HCT116 (cell line): ENCODE measurements around the gene OR8K3. TPM values are rescaled to one million over a fixed set of nuclear protein-coding genes. Genes with fewer than 3 reads are reported as not detected.

Experiments used
- ATAC-seq: fragments of 200-7000 bp; cut with Tn5 transposase; 2 replicates; pipeline ENCODE4 v1.9.1; 2020; ENCODE audit warnings: mild to moderate bottlenecking, moderate library complexity
- BruUV-seq: library from RNA; stranded (reverse); fragments of 400-500 nt; replicated peaks from 2 replicates; lab custom pipeline; 2021; lab: Mats Ljungman, UMichigan
- CTCF ChIA-PET: fragments of 300-600 bp; sonication (Branson Sonifier 250); formaldehyde crosslinking; loops from one replicate; lab custom pipeline; 2021; ENCODE audit warnings: antibody characterized with exemption; lab: Charles Lee
- POLR2A ChIA-PET: fragments of 300-600, 350-600 bp; sonication (Branson Sonifier 250); formaldehyde crosslinking; loops from one replicate; lab custom pipeline; 2021; ENCODE audit warnings: antibody characterized with exemption; lab: Charles Lee
- RAD21 ChIA-PET, 2 experiments: fragments of 300-600 bp; sonication (Branson Sonifier 250); formaldehyde crosslinking; loops; one replicate each; lab custom pipeline; 2023; ENCODE audit warnings: low total read pairs in 2 of 2; ENCODE audit not compliant: uncharacterized antibody in 2 of 2, unreplicated experiment in 2 of 2, low non-redundant PET in 1 of 2; lab: Charles Lee
- DNase-seq: peaks from one replicate; pipeline ENCODE4 v3.0.0-alpha.2; 2010; ENCODE audit warnings: low read depth, low spot score
- H2AFZ ChIP-seq: fragments of 200-600 bp; shearing (Covaris generic), sonication (generic); 2 replicates; pipeline ENCODE4 v1.6.1; 2017; ENCODE audit warnings: low read depth, mixed run types, mixed read lengths, antibody characterized with exemption, low read length; ENCODE audit not compliant: poor library complexity, severe bottlenecking
- H3K27ac ChIP-seq: 2 replicates; pipeline ENCODE4 v1.5.1; 2012; ENCODE audit warnings: low read depth, low read length
- H3K27me3 ChIP-seq: fragments of 200-600 bp; sonication (generic); 2 replicates; pipeline ENCODE4 v1.6.1; 2016; ENCODE audit warnings: mixed run types, low read length, mixed read lengths; ENCODE audit not compliant: insufficient read depth
- H3K36me3 ChIP-seq, 2 experiments: fragments of 200-500 bp in 1 of 2; fragments of 200-600 bp in 1 of 2; sonication (Bioruptor generic) in 1 of 2; sonication (generic) in 1 of 2; 2 replicates each; pipeline versions ENCODE4 v1.5.1 to v1.6.1; 2014 to 2016; ENCODE audit warnings: low read length in 2 of 2, inconsistent platforms in 1 of 2, mixed read lengths in 1 of 2, mixed run types in 1 of 2; ENCODE audit not compliant: insufficient read depth in 2 of 2, control insufficient read depth in 1 of 2
- H3K4me1 ChIP-seq, 2 experiments: fragments of 200-600 bp in 1 of 2; sonication (generic) in 1 of 2; 2 replicates each; pipeline versions ENCODE4 v1.5.1 to v1.6.1; 2012 to 2017; ENCODE audit warnings: low read length in 2 of 2, inconsistent platforms in 1 of 2, mild to moderate bottlenecking in 1 of 2, mixed read lengths in 1 of 2, mixed run types in 1 of 2, moderate library complexity in 1 of 2; ENCODE audit not compliant: insufficient read depth in 2 of 2, control insufficient read depth in 1 of 2
- H3K4me2 ChIP-seq: fragments of 200-600 bp; sonication (generic); 2 replicates; pipeline ENCODE4 v1.6.1; 2017; ENCODE audit warnings: mixed run types, low read length, mixed read lengths
- H3K4me3 ChIP-seq, 2 experiments: fragments of 200-600 bp in 1 of 2; sonication (generic) in 1 of 2; replicated peaks in 1 of 2; 2 replicates each; pipeline ENCODE4 v1.5.1; 2011 to 2016; ENCODE audit warnings: low read length in 2 of 2, control low read depth in 1 of 2, low read depth in 1 of 2, mild to moderate bottlenecking in 1 of 2, mixed read lengths in 1 of 2, mixed run types in 1 of 2
- H3K79me2 ChIP-seq: fragments of 200-600 bp; sonication (generic); 2 replicates; pipeline ENCODE4 v1.6.1; 2017; ENCODE audit warnings: mild to moderate bottlenecking, mixed run types, low read length, moderate library complexity, mixed read lengths; ENCODE audit not compliant: insufficient read depth
- H3K9ac ChIP-seq: fragments of 200-600 bp; sonication (generic); 2 replicates; pipeline ENCODE4 v1.6.1; 2016; ENCODE audit warnings: low read length, mixed read lengths
- H3K9me2 ChIP-seq: fragments of 200-600 bp; sonication (generic), shearing (Covaris generic); 2 replicates; pipeline ENCODE4 v1.6.1; 2017; ENCODE audit warnings: mixed run types, mild to moderate bottlenecking, moderate library complexity; ENCODE audit not compliant: insufficient read depth
- H3K9me3 ChIP-seq, 2 experiments: fragments of 200-500 bp in 1 of 2; fragments of 200-600 bp in 1 of 2; sonication (Bioruptor generic) in 1 of 2; sonication (generic) in 1 of 2; 2 replicates each; pipeline ENCODE4 v1.6.1; 2014 to 2017; ENCODE audit warnings: low read length in 2 of 2, mixed read lengths in 2 of 2, inconsistent platforms in 1 of 2, low read depth in 1 of 2, mild to moderate bottlenecking in 1 of 2, mixed run types in 1 of 2, moderate library complexity in 1 of 2; ENCODE audit not compliant: control insufficient read depth in 1 of 2, insufficient read depth in 1 of 2
- H4K20me1 ChIP-seq: fragments of 200-600 bp; sonication (generic), shearing (Covaris generic); 2 replicates; pipeline ENCODE4 v1.6.1; 2017; ENCODE audit warnings: mixed run types, mild to moderate bottlenecking, moderate library complexity; ENCODE audit not compliant: insufficient read depth
- POLR2A ChIP-seq: IDR thresholded peaks from 2 replicates; pipeline ENCODE4 v1.7.0; 2011; ENCODE audit warnings: borderline replicate concordance; ENCODE audit not compliant: insufficient read depth, insufficient read length; ENCODE audit errors: extremely low read depth
- RAD21 ChIP-seq: IDR thresholded peaks from 2 replicates; pipeline ENCODE4 v1.6.1; 2012; ENCODE audit warnings: low read depth, mild to moderate bottlenecking
- SIN3A ChIP-seq: IDR thresholded peaks from 2 replicates; pipeline ENCODE4 v1.6.1; 2012; ENCODE audit warnings: low read depth
- ZFX ChIP-seq: fragments of 450-650 bp; IDR thresholded peaks from 2 replicates; pipeline ENCODE4 v1.6.1; 2017
- intact Hi-C: fragments of 100-400 bp; cut with micrococcal nuclease; formaldehyde crosslinking; loops from 2 replicates; pipeline ENCODE4 v1.10.0; 2022
- total RNA-seq: library from RNA; stranded (reverse); gene quantifications from one replicate; pipeline ENCODE4 v1.2.1, GENCODE V29; 2021; ENCODE audit not compliant: unreplicated experiment

OR8K3 gene
- total RNA-seq, 1 experiment from 2014 or later: not detected

DNA sequence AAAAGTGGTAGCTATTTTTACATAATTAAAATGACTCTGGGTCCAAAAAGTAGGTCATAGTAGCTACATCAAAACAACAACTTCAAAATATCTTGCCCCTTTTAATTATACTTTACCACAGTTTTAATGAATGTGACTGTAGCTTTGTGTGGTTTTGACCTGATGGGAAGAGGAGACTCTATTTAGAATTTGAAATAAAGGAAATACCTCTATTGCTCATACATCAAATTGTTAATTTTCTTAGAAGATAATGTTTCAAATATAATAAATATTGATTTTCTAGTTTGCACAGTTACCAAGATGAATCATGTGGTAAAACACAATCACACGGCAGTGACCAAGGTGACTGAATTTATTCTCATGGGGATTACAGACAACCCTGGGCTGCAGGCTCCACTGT lies 30.8 kb downstream of the OR8K3 start, which contains the start of gene OR8K1 (continued):
- TF ChIP-seq ZFX (no peak), POLR2A (no peak), SIN3A (no peak)
- TF ChIP-seq, all 23 proteins: peak for 0

- H3K27ac ChIP-seq: no peak within 1 kb of the TSS
- no peaks in the 10 kb centered on the region for H3K36me3 ChIP-seq
- no peak for TF ChIP-seq ZFX
- no peak for TF ChIP-seq SIN3A
- TF ChIP-seq RAD21: no peak
- TF ChIP-seq, all 23 proteins: peak for 0
- no peak within 1 kb of the TSS for H2AFZ ChIP-seq
- ChIA-PET RAD21 (no interaction called here), CTCF (no interaction called here), POLR2A (no interaction called here)
- H3K9me2 ChIP-seq: no peaks in the 10 kb centered on the region
- no peak for DNase-seq
- H3K4me3 ChIP-seq: no peak within 1 kb of the TSS
- BruUV-seq: no TSS peak
- no peaks in the 10 kb centered on the region for H3K79me2 ChIP-seq
- H3K9ac ChIP-seq: no peak within 1 kb of the TSS
- H3K4me2 ChIP-seq: no peak within 1 kb of the TSS
- H3K27me3 ChIP-seq: no peaks in the 10 kb centered on the region
- no peaks in the 10 kb centered on the region for H4K20me1 ChIP-seq
- ATAC-seq: no peak
- intact Hi-C loops: no loop called here
- no peaks in the 10 kb centered on the region for H3K4me1 ChIP-seq
- peaks cover 0 to 11% of the 10 kb centered on the region in 2 experiments; a peak in 1 of 4 replicates for H3K9me3 ChIP-seq
Observed at GRCh38 chr11:56353991-56354390, 39.0 kb downstream of the OR8K3 start, which contains the start of gene OR8J1. Gene OR8J1, plus strand, starts transcription at chr11:56354291. Its CDS starts 5,956 bp downstream, at chr11:56360247.

Other genes with a start within 250 kb of the OR8K3 start
- not detected for gene OR8I2, start 221.8 kb upstream of the OR8K3 start, total RNA-seq
- not detected for gene OR8H2, start 211.5 kb upstream of the OR8K3 start, total RNA-seq
- gene OR8H3, start 192.8 kb upstream of the OR8K3 start, total RNA-seq: not detected
- not detected for gene OR8J3, start 174.9 kb upstream of the OR8K3 start, total RNA-seq
- gene OR8K5, start 154.8 kb upstream of the OR8K3 start, total RNA-seq: not detected
- gene OR5J2, start 138.5 kb upstream of the OR8K3 start, total RNA-seq: not detected
- not detected for gene OR5T2, start 80.9 kb upstream of the OR8K3 start, total RNA-seq
- not detected for gene OR5T3, start 62.9 kb upstream of the OR8K3 start, total RNA-seq
- not detected for gene OR5T1, start 41.0 kb upstream of the OR8K3 start, total RNA-seq
- not detected for gene OR8H1, start 22.9 kb upstream of the OR8K3 start, total RNA-seq
- gene OR8K1, start 30.9 kb downstream of the OR8K3 start, total RNA-seq: not detected
- gene OR8J1, start 39.1 kb downstream of the OR8K3 start, total RNA-seq: not detected
- gene OR8U1, start 60.5 kb downstream of the OR8K3 start, total RNA-seq: not detected
- gene OR5AL1, start 97.6 kb downstream of the OR8K3 start, total RNA-seq: not detected
- gene OR5M3, start 158.2 kb downstream of the OR8K3 start, total RNA-seq: not detected
- not detected for gene OR5M8, start 176.2 kb downstream of the OR8K3 start, total RNA-seq
- not detected for gene OR5M11, start 228.1 kb downstream of the OR8K3 start, total RNA-seq